HCT116 (cell line): Measurements from ENCODE around the gene ZNF837. TPM values are rescaled to one million over a fixed set of nuclear protein-coding genes. Genes with fewer than 3 reads are reported as not detected.

Experiments used
- ATAC-seq: fragments of 200-7000 bp; cut with Tn5 transposase; 2 replicates; pipeline ENCODE4 v1.9.1; 2020; ENCODE audit warnings: mild to moderate bottlenecking, moderate library complexity
- BruUV-seq: library from RNA; stranded (reverse); fragments of 400-500 nt; replicated peaks from 2 replicates; lab custom pipeline; 2021; lab: Mats Ljungman, UMichigan
- CTCF ChIA-PET: fragments of 300-600 bp; sonication (Branson Sonifier 250); formaldehyde crosslinking; loops from one replicate; lab custom pipeline; 2021; ENCODE audit warnings: antibody characterized with exemption; lab: Charles Lee
- POLR2A ChIA-PET: fragments of 300-600, 350-600 bp; sonication (Branson Sonifier 250); formaldehyde crosslinking; loops from one replicate; lab custom pipeline; 2021; ENCODE audit warnings: antibody characterized with exemption; lab: Charles Lee
- RAD21 ChIA-PET, 2 experiments: fragments of 300-600 bp; sonication (Branson Sonifier 250); formaldehyde crosslinking; loops; one replicate each; lab custom pipeline; 2023; ENCODE audit warnings: low total read pairs in 2 of 2; ENCODE audit not compliant: uncharacterized antibody in 2 of 2, unreplicated experiment in 2 of 2, low non-redundant PET in 1 of 2; lab: Charles Lee
- DNase-seq: peaks from one replicate; pipeline ENCODE4 v3.0.0-alpha.2; 2010; ENCODE audit warnings: low read depth, low spot score
- H2AFZ ChIP-seq: fragments of 200-600 bp; shearing (Covaris generic), sonication (generic); 2 replicates; pipeline ENCODE4 v1.6.1; 2017; ENCODE audit warnings: low read depth, mixed run types, mixed read lengths, antibody characterized with exemption, low read length; ENCODE audit not compliant: poor library complexity, severe bottlenecking
- H3K27ac ChIP-seq: 2 replicates; pipeline ENCODE4 v1.5.1; 2012; ENCODE audit warnings: low read depth, low read length
- H3K27me3 ChIP-seq: fragments of 200-600 bp; sonication (generic); 2 replicates; pipeline ENCODE4 v1.6.1; 2016; ENCODE audit warnings: mixed run types, low read length, mixed read lengths; ENCODE audit not compliant: insufficient read depth
- H3K36me3 ChIP-seq, 2 experiments: fragments of 200-500 bp in 1 of 2; fragments of 200-600 bp in 1 of 2; sonication (Bioruptor generic) in 1 of 2; sonication (generic) in 1 of 2; 2 replicates each; pipeline versions ENCODE4 v1.5.1 to v1.6.1; 2014 to 2016; ENCODE audit warnings: low read length in 2 of 2, inconsistent platforms in 1 of 2, mixed read lengths in 1 of 2, mixed run types in 1 of 2; ENCODE audit not compliant: insufficient read depth in 2 of 2, control insufficient read depth in 1 of 2
- H3K4me1 ChIP-seq, 2 experiments: fragments of 200-600 bp in 1 of 2; sonication (generic) in 1 of 2; 2 replicates each; pipeline versions ENCODE4 v1.5.1 to v1.6.1; 2012 to 2017; ENCODE audit warnings: low read length in 2 of 2, inconsistent platforms in 1 of 2, mild to moderate bottlenecking in 1 of 2, mixed read lengths in 1 of 2, mixed run types in 1 of 2, moderate library complexity in 1 of 2; ENCODE audit not compliant: insufficient read depth in 2 of 2, control insufficient read depth in 1 of 2
- H3K4me2 ChIP-seq: fragments of 200-600 bp; sonication (generic); 2 replicates; pipeline ENCODE4 v1.6.1; 2017; ENCODE audit warnings: mixed run types, low read length, mixed read lengths
- H3K4me3 ChIP-seq, 2 experiments: fragments of 200-600 bp in 1 of 2; sonication (generic) in 1 of 2; replicated peaks in 1 of 2; 2 replicates each; pipeline ENCODE4 v1.5.1; 2011 to 2016; ENCODE audit warnings: low read length in 2 of 2, control low read depth in 1 of 2, low read depth in 1 of 2, mild to moderate bottlenecking in 1 of 2, mixed read lengths in 1 of 2, mixed run types in 1 of 2
- H3K79me2 ChIP-seq: fragments of 200-600 bp; sonication (generic); 2 replicates; pipeline ENCODE4 v1.6.1; 2017; ENCODE audit warnings: mild to moderate bottlenecking, mixed run types, low read length, moderate library complexity, mixed read lengths; ENCODE audit not compliant: insufficient read depth
- H3K9ac ChIP-seq: fragments of 200-600 bp; sonication (generic); 2 replicates; pipeline ENCODE4 v1.6.1; 2016; ENCODE audit warnings: low read length, mixed read lengths
- H3K9me2 ChIP-seq: fragments of 200-600 bp; sonication (generic), shearing (Covaris generic); 2 replicates; pipeline ENCODE4 v1.6.1; 2017; ENCODE audit warnings: mixed run types, mild to moderate bottlenecking, moderate library complexity; ENCODE audit not compliant: insufficient read depth
- H3K9me3 ChIP-seq, 2 experiments: fragments of 200-500 bp in 1 of 2; fragments of 200-600 bp in 1 of 2; sonication (Bioruptor generic) in 1 of 2; sonication (generic) in 1 of 2; 2 replicates each; pipeline ENCODE4 v1.6.1; 2014 to 2017; ENCODE audit warnings: low read length in 2 of 2, mixed read lengths in 2 of 2, inconsistent platforms in 1 of 2, low read depth in 1 of 2, mild to moderate bottlenecking in 1 of 2, mixed run types in 1 of 2, moderate library complexity in 1 of 2; ENCODE audit not compliant: control insufficient read depth in 1 of 2, insufficient read depth in 1 of 2
- H4K20me1 ChIP-seq: fragments of 200-600 bp; sonication (generic), shearing (Covaris generic); 2 replicates; pipeline ENCODE4 v1.6.1; 2017; ENCODE audit warnings: mixed run types, mild to moderate bottlenecking, moderate library complexity; ENCODE audit not compliant: insufficient read depth
- ATF3 ChIP-seq: IDR thresholded peaks from 2 replicates; pipeline ENCODE4 v1.6.1; 2012
- CBX3 ChIP-seq: IDR thresholded peaks from 2 replicates; pipeline ENCODE4 v1.6.1; 2012; ENCODE audit warnings: low read depth
- CTCF ChIP-seq, 3 experiments: fragments of 200-600 bp in 1 of 3; sonication (generic) in 1 of 3; IDR thresholded peaks in 2 of 3; conservative IDR thresholded peaks in 1 of 3; 2 replicates each; pipeline ENCODE4 v1.5.1; 2012 to 2017; ENCODE audit warnings: low read depth in 2 of 3, low read length in 2 of 3, antibody characterized with exemption in 1 of 3, borderline replicate concordance in 1 of 3, control low read depth in 1 of 3, mild to moderate bottlenecking in 1 of 3, mixed read lengths in 1 of 3, mixed run types in 1 of 3, moderate library complexity in 1 of 3; ENCODE audit not compliant: insufficient read depth in 1 of 3
- EGR1 ChIP-seq: IDR thresholded peaks from 2 replicates; pipeline ENCODE4 v1.6.1; 2012; ENCODE audit warnings: low read depth
- ELF1 ChIP-seq: IDR thresholded peaks from 2 replicates; pipeline ENCODE4 v1.6.1; 2012; ENCODE audit warnings: low read depth, borderline replicate concordance
- EZH2 ChIP-seq: fragments of 200-600 bp; sonication (generic); IDR thresholded peaks from 2 replicates; pipeline ENCODE4 v1.6.1; 2017; ENCODE audit warnings: antibody characterized with exemption, mixed run types
- EZH2phosphoT487 ChIP-seq: fragments of 200-600 bp; IDR thresholded peaks from 2 replicates; pipeline ENCODE4 v1.6.1; 2018; ENCODE audit warnings: antibody characterized with exemption, borderline replicate concordance
- JUND ChIP-seq: IDR thresholded peaks from 2 replicates; pipeline ENCODE4 v1.6.1; 2012
- MAX ChIP-seq: IDR thresholded peaks from 2 replicates; pipeline ENCODE4 v1.6.1; 2012
- POLR2A ChIP-seq: IDR thresholded peaks from 2 replicates; pipeline ENCODE4 v1.7.0; 2011; ENCODE audit warnings: borderline replicate concordance; ENCODE audit not compliant: insufficient read depth, insufficient read length; ENCODE audit errors: extremely low read depth
- POLR2AphosphoS5 ChIP-seq: IDR thresholded peaks from 2 replicates; pipeline ENCODE4 v1.6.1; 2011; ENCODE audit warnings: mild to moderate bottlenecking, low read depth, low read length, moderate library complexity
- REST ChIP-seq: IDR thresholded peaks from 2 replicates; pipeline ENCODE4 v1.6.1; 2012; ENCODE audit warnings: low read depth
- TCF7L2 ChIP-seq: IDR thresholded peaks from 2 replicates; pipeline ENCODE4 v1.7.0; 2011; ENCODE audit warnings: borderline replicate concordance, inconsistent platforms; ENCODE audit not compliant: insufficient read depth, insufficient read length; ENCODE audit errors: extremely low read depth
- YY1 ChIP-seq: IDR thresholded peaks from 2 replicates; pipeline ENCODE4 v1.6.1; 2011; ENCODE audit warnings: low read length, low read depth, moderate library complexity, mild to moderate bottlenecking; ENCODE audit not compliant: insufficient replicate concordance; ENCODE audit errors: extremely low read depth
- ZBTB33 ChIP-seq: IDR thresholded peaks from 2 replicates; pipeline ENCODE4 v1.6.1; 2011; ENCODE audit warnings: mild to moderate bottlenecking, low read length, moderate library complexity; ENCODE audit not compliant: insufficient replicate concordance; ENCODE audit errors: extremely low read depth
- intact Hi-C: fragments of 100-400 bp; cut with micrococcal nuclease; formaldehyde crosslinking; loops from 2 replicates; pipeline ENCODE4 v1.10.0; 2022
- total RNA-seq: library from RNA; stranded (reverse); gene quantifications from one replicate; pipeline ENCODE4 v1.2.1, GENCODE V29; 2021; ENCODE audit not compliant: unreplicated experiment

ZNF837 gene
- total RNA-seq, 1 experiment from 2014 or later, result 3.2 TPM

GRCh38 chr19:58334691-58335249 is 46.1 kb downstream of the ZNF837 start (continued):
- TF ChIP-seq EGR1 (no peak), ATF3 (no peak), EZH2phosphoT487 (no peak), ZBTB33 (no peak), YY1 (no peak)

GRCh38 chr19:58332697-58333096 is 48.1 kb downstream of the ZNF837 start:
- Histone ChIP-seq H3K4me2 (no peak overlapping the region), H4K20me1 (no peaks in the 10 kb centered on the region), H3K36me3 (peaks cover 0 to 7% of the 10 kb centered on the region in 2 experiments; a peak in 1 of 4 replicates), H3K4me3 (no peak overlapping the region), H3K9me3 (no peaks in the 10 kb centered on the region), H3K4me1 (peaks cover 8 to 14% of the 10 kb centered on the region in 2 experiments; a peak in 3 of 4 replicates), H3K9ac (no peak overlapping the region), H2AFZ (no peak overlapping the region), H3K79me2 (peaks cover 17% of the 10 kb centered on the region), H3K27ac (no peak overlapping the region), H3K9me2 (no peaks in the 10 kb centered on the region), H3K27me3 (no peaks in the 10 kb centered on the region)
- DNase-seq, result no peak
- CTCF ChIA-PET, result no interaction called here
- no TSS peak for BruUV-seq
- POLR2A ChIA-PET, result interaction anchor here (2.2 kb wide), 1 partner anchor 30 kb away, joined by 5 read pairs; the partner anchor contains the start of gene ZNF497
- ATAC-seq, result no peak
- RAD21 ChIA-PET, result no interaction called here
- intact Hi-C loops, result no loop called here
- TF ChIP-seq EZH2 (no peak), POLR2A (no peak), YY1 (no peak), EGR1 (no peak), CBX3 (no peak), ATF3 (no peak), EZH2phosphoT487 (no peak), ELF1 (no peak), REST (no peak), MAX (no peak), TCF7L2 (no peak), CTCF (IDR thresholded peaks at IDR 0.05 in 2 of 3, conservative IDR thresholded peaks at IDR 0.05 in 1 of 3; ENCODE audit: borderline replicate concordance in 1 of 3, insufficient read depth in 1 of 3, low read depth in 2 of 3, low read length in 2 of 3) (no peak), JUND (no peak), POLR2AphosphoS5 (no peak)
